ENCODE measurements around the gene SUB1.

The SUB1 gene

DNA sequence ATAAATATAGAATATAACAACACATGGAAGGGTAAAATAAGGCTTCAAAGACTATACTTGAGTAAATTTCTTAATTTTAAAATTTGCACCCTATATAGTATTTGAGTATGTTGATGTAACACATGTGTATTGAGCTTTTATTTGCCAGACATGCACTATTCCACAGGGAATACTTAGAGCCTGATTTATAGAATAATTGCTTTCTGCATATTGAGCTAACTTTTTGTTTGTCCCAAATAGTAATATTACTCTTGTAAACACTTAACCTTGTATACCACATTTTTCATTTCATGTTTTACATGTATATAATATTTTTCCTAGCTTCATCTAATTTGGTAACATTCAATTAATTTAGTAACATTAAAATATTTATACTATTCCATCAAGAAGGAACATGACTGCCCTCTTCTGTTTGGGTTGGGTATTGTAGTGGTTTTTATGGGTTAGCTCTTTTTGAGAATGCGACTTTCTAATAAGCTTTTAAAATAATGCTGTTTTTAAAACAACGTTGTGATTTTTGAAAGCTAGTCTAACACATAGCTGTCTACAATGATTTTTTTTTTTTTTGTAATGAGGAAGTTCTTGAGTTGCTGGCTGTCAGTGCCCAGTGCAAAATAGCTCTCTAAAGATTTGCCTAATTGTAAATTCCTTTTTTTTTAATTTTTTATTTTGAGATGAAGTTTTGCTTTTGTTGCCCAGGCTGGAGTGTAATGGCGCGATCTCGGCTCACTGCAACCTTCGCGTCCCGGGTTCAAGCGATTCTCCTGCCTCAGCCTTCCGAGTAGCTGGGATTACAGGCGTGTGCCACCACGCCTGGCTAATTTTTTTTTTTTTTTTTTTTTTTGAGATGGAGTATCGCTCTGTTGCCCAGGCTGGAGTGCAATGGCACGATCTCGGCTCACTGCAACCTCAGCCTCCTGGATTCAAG, 4.8 kb downstream of the SUB1 start (continued):
- TF ChIP-seq, protein P1, sequence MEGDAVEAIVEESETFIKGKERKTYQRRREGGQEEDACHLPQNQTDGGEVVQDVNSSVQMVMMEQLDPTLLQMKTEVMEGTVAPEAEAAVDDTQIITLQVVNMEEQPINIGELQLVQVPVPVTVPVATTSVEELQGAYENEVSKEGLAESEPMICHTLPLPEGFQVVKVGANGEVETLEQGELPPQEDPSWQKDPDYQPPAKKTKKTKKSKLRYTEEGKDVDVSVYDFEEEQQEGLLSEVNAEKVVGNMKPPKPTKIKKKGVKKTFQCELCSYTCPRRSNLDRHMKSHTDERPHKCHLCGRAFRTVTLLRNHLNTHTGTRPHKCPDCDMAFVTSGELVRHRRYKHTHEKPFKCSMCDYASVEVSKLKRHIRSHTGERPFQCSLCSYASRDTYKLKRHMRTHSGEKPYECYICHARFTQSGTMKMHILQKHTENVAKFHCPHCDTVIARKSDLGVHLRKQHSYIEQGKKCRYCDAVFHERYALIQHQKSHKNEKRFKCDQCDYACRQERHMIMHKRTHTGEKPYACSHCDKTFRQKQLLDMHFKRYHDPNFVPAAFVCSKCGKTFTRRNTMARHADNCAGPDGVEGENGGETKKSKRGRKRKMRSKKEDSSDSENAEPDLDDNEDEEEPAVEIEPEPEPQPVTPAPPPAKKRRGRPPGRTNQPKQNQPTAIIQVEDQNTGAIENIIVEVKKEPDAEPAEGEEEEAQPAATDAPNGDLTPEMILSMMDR (tag by site-specific recombination; IDR thresholded peaks at IDR 0.05), result peak; percentile 38; the same call in 1 of the 2 replicates
- TF ChIP-seq ZNF76 (tag by site-specific recombination; IDR thresholded peaks at IDR 0.05; ENCODE audit: borderline replicate concordance, low read depth) (no peak), ZNF433 (tag by site-specific recombination; IDR thresholded peaks at IDR 0.05; ENCODE audit: low read depth) (no peak), ZNF292 (tag by site-specific recombination; IDR thresholded peaks at IDR 0.05; ENCODE audit: borderline replicate concordance, low read depth) (no peak), ZNF677 (tag by site-specific recombination; IDR thresholded peaks at IDR 0.05) (no peak), ZNF202 (tag by site-specific recombination; IDR thresholded peaks at IDR 0.05; ENCODE audit: borderline replicate concordance) (no peak), ZNF221 (tag by site-specific recombination; IDR thresholded peaks at IDR 0.05; ENCODE audit: borderline replicate concordance) (no peak), PRDM1 (tag by site-specific recombination; IDR thresholded peaks at IDR 0.05) (no peak), ZNF324 (tag by site-specific recombination; IDR thresholded peaks at IDR 0.05) (no peak), ZXDB (tag by site-specific recombination; IDR thresholded peaks at IDR 0.05) (no peak), SCRT1 (tag by site-specific recombination; IDR thresholded peaks at IDR 0.05; ENCODE audit: borderline replicate concordance) (no peak), ZBTB17 (tag by site-specific recombination; IDR thresholded peaks at IDR 0.05) (no peak), ZNF558 (tag by site-specific recombination; IDR thresholded peaks at IDR 0.05) (no peak), OVOL3 (tag by site-specific recombination; IDR thresholded peaks at IDR 0.05) (no peak), ZNF747 (tag by site-specific recombination; IDR thresholded peaks at IDR 0.05) (no peak), ZNF660 (tag by site-specific recombination; IDR thresholded peaks at IDR 0.05) (peak; percentile 56; the same call in 1 of the 2 replicates), ZNF785 (tag by site-specific recombination; IDR thresholded peaks at IDR 0.05) (no peak), ZNF239 (tag by site-specific recombination; IDR thresholded peaks at IDR 0.05) (no peak), ZNF335 (tag by site-specific recombination; conservative IDR thresholded peaks at IDR 0.05) (peak; percentile 71), ZNF266 (tag by site-specific recombination; IDR thresholded peaks at IDR 0.05; ENCODE audit: low read depth) (no peak), EGR2 (tag by site-specific recombination; IDR thresholded peaks at IDR 0.05; ENCODE audit: low read depth) (no peak), ZNF140 (tag by site-specific recombination; IDR thresholded peaks at IDR 0.05) (no peak), ZNF214 (tag by site-specific recombination; IDR thresholded peaks at IDR 0.05; ENCODE audit: borderline replicate concordance) (no peak)
- TF ChIP-seq, protein P2, sequence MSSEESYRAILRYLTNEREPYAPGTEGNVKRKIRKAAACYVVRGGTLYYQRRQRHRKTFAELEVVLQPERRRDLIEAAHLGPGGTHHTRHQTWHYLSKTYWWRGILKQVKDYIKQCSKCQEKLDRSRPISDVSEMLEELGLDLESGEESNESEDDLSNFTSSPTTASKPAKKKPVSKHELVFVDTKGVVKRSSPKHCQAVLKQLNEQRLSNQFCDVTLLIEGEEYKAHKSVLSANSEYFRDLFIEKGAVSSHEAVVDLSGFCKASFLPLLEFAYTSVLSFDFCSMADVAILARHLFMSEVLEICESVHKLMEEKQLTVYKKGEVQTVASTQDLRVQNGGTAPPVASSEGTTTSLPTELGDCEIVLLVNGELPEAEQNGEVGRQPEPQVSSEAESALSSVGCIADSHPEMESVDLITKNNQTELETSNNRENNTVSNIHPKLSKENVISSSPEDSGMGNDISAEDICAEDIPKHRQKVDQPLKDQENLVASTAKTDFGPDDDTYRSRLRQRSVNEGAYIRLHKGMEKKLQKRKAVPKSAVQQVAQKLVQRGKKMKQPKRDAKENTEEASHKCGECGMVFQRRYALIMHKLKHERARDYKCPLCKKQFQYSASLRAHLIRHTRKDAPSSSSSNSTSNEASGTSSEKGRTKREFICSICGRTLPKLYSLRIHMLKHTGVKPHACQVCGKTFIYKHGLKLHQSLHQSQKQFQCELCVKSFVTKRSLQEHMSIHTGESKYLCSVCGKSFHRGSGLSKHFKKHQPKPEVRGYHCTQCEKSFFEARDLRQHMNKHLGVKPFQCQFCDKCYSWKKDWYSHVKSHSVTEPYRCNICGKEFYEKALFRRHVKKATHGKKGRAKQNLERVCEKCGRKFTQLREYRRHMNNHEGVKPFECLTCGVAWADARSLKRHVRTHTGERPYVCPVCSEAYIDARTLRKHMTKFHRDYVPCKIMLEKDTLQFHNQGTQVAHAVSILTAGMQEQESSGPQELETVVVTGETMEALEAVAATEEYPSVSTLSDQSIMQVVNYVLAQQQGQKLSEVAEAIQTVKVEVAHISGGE (tag by site-specific recombination; conservative IDR thresholded peaks at IDR 0.05; ENCODE audit: low read depth), result no peak
- TF ChIP-seq, protein P3, sequence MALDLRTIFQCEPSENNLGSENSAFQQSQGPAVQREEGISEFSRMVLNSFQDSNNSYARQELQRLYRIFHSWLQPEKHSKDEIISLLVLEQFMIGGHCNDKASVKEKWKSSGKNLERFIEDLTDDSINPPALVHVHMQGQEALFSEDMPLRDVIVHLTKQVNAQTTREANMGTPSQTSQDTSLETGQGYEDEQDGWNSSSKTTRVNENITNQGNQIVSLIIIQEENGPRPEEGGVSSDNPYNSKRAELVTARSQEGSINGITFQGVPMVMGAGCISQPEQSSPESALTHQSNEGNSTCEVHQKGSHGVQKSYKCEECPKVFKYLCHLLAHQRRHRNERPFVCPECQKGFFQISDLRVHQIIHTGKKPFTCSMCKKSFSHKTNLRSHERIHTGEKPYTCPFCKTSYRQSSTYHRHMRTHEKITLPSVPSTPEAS (tag by site-specific recombination; IDR thresholded peaks at IDR 0.05), result no peak
- TF ChIP-seq, protein P4, sequence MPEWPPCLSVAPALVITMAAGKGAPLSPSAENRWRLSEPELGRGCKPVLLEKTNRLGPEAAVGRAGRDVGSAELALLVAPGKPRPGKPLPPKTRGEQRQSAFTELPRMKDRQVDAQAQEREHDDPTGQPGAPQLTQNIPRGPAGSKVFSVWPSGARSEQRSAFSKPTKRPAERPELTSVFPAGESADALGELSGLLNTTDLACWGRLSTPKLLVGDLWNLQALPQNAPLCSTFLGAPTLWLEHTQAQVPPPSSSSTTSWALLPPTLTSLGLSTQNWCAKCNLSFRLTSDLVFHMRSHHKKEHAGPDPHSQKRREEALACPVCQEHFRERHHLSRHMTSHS (tag by site-specific recombination; IDR thresholded peaks at IDR 0.05), result no peak
- TF ChIP-seq, protein P5, sequence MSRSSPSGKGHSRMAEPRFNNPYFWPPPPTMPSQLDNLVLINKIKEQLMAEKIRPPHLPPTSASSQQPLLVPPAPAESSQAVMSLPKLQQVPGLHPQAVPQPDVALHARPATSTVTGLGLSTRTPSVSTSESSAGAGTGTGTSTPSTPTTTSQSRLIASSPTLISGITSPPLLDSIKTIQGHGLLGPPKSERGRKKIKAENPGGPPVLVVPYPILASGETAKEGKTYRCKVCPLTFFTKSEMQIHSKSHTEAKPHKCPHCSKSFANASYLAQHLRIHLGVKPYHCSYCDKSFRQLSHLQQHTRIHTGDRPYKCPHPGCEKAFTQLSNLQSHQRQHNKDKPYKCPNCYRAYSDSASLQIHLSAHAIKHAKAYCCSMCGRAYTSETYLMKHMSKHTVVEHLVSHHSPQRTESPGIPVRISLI (tag by site-specific recombination; IDR thresholded peaks at IDR 0.05), result peak; percentile 88
- TF ChIP-seq, protein P6, sequence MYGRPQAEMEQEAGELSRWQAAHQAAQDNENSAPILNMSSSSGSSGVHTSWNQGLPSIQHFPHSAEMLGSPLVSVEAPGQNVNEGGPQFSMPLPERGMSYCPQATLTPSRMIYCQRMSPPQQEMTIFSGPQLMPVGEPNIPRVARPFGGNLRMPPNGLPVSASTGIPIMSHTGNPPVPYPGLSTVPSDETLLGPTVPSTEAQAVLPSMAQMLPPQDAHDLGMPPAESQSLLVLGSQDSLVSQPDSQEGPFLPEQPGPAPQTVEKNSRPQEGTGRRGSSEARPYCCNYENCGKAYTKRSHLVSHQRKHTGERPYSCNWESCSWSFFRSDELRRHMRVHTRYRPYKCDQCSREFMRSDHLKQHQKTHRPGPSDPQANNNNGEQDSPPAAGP (tag by site-specific recombination; IDR thresholded peaks at IDR 0.05), result no peak
- TF ChIP-seq, protein P7, sequence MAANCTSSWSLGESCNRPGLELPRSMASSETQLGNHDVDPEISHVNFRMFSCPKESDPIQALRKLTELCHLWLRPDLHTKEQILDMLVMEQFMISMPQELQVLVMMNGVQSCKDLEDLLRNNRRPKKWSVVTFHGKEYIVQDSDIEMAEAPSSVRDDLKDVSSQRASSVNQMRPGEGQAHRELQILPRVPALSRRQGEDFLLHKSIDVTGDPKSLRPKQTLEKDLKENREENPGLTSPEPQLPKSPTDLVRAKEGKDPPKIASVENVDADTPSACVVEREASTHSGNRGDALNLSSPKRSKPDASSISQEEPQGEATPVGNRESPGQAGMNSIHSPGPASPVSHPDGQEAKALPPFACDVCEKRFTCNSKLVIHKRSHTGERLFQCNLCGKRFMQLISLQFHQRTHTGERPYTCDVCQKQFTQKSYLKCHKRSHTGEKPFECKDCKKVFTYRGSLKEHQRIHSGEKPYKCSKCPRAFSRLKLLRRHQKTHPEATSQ (tag by site-specific recombination; IDR thresholded peaks at IDR 0.05), result no peak
